Measurements from ENCODE around the gene CRELD1.

DNA sequence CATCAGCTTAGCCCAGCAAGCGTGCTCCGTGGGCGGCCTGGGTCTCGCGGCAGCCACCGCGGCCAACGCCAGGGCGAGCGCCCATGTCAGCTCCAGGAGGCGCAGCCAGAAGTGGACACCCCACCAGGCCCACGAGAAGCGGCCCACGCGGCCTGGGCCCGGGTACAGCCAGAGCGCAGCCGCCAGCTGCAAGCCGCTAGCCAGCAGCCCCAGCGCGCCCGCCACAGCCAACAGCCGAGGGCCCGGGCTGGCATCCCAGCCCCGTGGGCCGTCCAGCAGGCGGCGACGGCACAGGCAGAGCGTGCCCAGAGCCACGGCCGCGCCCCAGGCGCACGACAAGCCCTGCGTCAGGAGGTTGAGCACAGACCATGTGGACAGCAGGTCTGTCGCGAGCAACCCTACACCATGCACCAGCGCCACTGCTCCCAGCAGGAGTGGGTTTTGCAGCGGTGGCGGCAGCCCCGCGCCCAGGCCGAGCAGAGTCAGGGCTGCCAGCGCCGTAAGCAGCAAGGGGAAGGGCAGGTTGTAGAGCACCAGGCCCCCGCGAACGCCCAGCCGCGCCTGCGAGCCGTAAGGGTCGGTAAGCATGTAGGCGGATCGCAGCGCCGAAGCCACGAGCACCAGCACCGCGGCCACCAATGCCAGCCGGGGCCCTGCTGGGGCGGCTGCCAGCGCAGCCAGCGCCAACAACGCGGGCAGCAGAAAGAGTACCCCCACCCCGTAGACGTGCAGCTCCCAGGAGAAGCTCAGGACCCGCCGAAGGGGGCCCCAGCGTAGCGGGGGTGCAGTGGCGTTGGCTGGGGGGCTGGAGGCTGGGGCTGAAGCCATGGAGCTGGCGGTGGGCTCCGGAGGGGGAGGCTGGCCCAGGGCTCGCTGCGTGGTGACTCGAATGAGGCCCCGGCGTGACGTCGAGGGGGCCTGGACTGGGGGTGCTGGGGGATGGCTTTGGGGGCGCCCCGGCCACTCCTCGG, 13.7 kb downstream of the CRELD1 start:
- TF ChIP-seq CTCF (IDR thresholded peaks at IDR 0.05) = peak; percentile 49 to 72 (median 58)
- TF ChIP-seq POLR2A (IDR thresholded peaks at IDR 0.05) = peak; percentile 25

Data from right lobe of liver (tissue), 4 donors.